OCI-LY3 (cell line): Measurements from ENCODE around the gene TMEM250.

ENCODE experiments used
- EZH2phosphoT487 ChIP-seq: fragments of 200-600 bp; shearing (Covaris generic); IDR thresholded peaks from 2 replicates; pipeline ENCODE4 v1.6.1; 2018; ENCODE audit warnings: antibody characterized with exemption, mixed run types, low read depth
- TF ChIP-seq, protein P1 (sequence below): fragments of 200-600, 300-600 bp; sonication (generic); IDR thresholded peaks from 2 replicates; pipeline ENCODE4 v1.5.1; 2014; ENCODE audit warnings: antibody characterized with exemption, low read length, low read depth

DNA sequence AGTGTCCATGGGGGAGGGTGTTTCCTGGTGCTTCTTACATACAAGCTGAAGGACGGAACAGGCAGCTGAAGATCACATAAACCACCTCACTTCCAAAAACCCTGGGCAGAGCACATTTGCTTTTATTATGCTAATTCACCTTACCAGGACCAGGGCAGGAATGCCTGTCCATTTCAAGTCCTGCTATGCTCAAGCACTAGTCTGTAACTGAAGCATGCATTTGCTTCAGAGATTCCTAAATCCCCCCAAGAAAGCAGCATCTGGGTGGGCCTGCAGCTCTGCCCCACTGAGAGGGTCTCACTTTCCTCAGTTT is 14.2 kb downstream of the TMEM250 start:
- TF ChIP-seq, protein P1, sequence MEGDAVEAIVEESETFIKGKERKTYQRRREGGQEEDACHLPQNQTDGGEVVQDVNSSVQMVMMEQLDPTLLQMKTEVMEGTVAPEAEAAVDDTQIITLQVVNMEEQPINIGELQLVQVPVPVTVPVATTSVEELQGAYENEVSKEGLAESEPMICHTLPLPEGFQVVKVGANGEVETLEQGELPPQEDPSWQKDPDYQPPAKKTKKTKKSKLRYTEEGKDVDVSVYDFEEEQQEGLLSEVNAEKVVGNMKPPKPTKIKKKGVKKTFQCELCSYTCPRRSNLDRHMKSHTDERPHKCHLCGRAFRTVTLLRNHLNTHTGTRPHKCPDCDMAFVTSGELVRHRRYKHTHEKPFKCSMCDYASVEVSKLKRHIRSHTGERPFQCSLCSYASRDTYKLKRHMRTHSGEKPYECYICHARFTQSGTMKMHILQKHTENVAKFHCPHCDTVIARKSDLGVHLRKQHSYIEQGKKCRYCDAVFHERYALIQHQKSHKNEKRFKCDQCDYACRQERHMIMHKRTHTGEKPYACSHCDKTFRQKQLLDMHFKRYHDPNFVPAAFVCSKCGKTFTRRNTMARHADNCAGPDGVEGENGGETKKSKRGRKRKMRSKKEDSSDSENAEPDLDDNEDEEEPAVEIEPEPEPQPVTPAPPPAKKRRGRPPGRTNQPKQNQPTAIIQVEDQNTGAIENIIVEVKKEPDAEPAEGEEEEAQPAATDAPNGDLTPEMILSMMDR = no peak
- no peak for TF ChIP-seq EZH2phosphoT487
